K562 (cell line): ENCODE measurements around the gene BEND4. TPM values are rescaled to one million over a fixed set of nuclear protein-coding genes. Genes with fewer than 3 reads are reported as not detected.

Experiments used
- ATAC-seq: fragments of 200-7000 bp; cut with Tn5 transposase; 3 replicates; pipeline ENCODE4 v1.9.1; 2020; ENCODE audit warnings: moderate library complexity
- BruUV-seq: library from RNA; stranded (reverse); fragments of 400-500 nt; replicated peaks from 2 replicates; lab custom pipeline; 2021; lab: Mats Ljungman, UMichigan
- CTCF ChIA-PET: fragments of 300-600 bp; formaldehyde crosslinking; extraction: SDS; loops from one replicate; lab custom pipeline; 2021; ENCODE audit warnings: low intra/inter-chr PET ratio; lab: Yijun Ruan, JAX
- POLR2A ChIA-PET: fragments of 300-600, 350-650 bp; sonication (Branson Sonifier 250); formaldehyde crosslinking; extraction: SDS; loops from one replicate; lab custom pipeline; 2021; ENCODE audit warnings: antibody characterized with exemption, inconsistent platforms; lab: Yijun Ruan, JAX
- DNase-seq, 4 experiments: peaks; one replicate each; pipeline versions ENCODE4 v3.0.0 to v3.0.0-alpha.2; 2011 to 2018; ENCODE audit warnings: low spot score in 3 of 4, mixed read lengths in 3 of 4; ENCODE audit errors: extremely low read depth in 1 of 4
- FAIRE-seq: peaks from 2 replicates; lab custom pipeline; 2011; peaks lifted over from hg19 to GRCh38; lab: Jason Lieb, UNC
- H2AFZ ChIP-seq: 2 replicates; pipeline ENCODE4 v1.6.0; 2011; ENCODE audit warnings: low read depth, low read length, control low read depth, inconsistent platforms
- H3K27ac ChIP-seq: fragments of 200-600 bp; 3 replicates; pipeline ENCODE4 v1.8.0; 2011; ENCODE audit warnings: low read depth, mild to moderate bottlenecking, control low read depth, inconsistent platforms, low read length, moderate library complexity, mixed read lengths; ENCODE audit errors: extremely low read depth
- H3K27me3 ChIP-seq, 2 experiments: fragments of 300-600 bp in 1 of 2; 2 replicates in 1 of 2; 3 replicates in 1 of 2; pipeline versions ENCODE4 v1.6.0 to v1.8.0; 2011; ENCODE audit warnings: inconsistent platforms in 2 of 2, low read length in 2 of 2, mild to moderate bottlenecking in 1 of 2, mixed read lengths in 1 of 2, moderate library complexity in 1 of 2; ENCODE audit not compliant: control insufficient read depth in 2 of 2, insufficient read depth in 2 of 2
- H3K36me3 ChIP-seq: fragments of 300-600 bp; 3 replicates; pipeline ENCODE4 v1.8.0; 2011; ENCODE audit warnings: mild to moderate bottlenecking, low read length, inconsistent platforms; ENCODE audit not compliant: control insufficient read depth, insufficient read depth
- H3K4me1 ChIP-seq, 2 experiments: fragments of 200-600 bp in 1 of 2; replicated peaks in 1 of 2; 2 replicates in 1 of 2; 3 replicates in 1 of 2; pipeline versions ENCODE4 v1.5.1 to v1.8.0; 2011; ENCODE audit warnings: inconsistent platforms in 2 of 2, low read length in 2 of 2, mild to moderate bottlenecking in 1 of 2, mixed read lengths in 1 of 2, moderate library complexity in 1 of 2; ENCODE audit not compliant: control insufficient read depth in 2 of 2, insufficient read depth in 2 of 2
- H3K4me2 ChIP-seq: 2 replicates; pipeline ENCODE4 v1.6.1; 2011; ENCODE audit warnings: low read length, control low read depth, inconsistent platforms, mixed read lengths; ENCODE audit not compliant: insufficient read depth
- H3K4me3 ChIP-seq: fragments of 200-600 bp; sonication (generic), shearing (Covaris generic); 2 replicates; pipeline ENCODE4 v1.5.1; 2016; ENCODE audit warnings: control low read depth, inconsistent platforms
- H3K79me2 ChIP-seq: fragments of 200-600 bp; 3 replicates; pipeline ENCODE4 v1.8.0; 2011; ENCODE audit warnings: low read length, inconsistent platforms; ENCODE audit not compliant: control insufficient read depth, insufficient read depth
- H3K9ac ChIP-seq, 2 experiments: 2 replicates each; pipeline versions ENCODE4 v1.6.0 to v1.6.1; 2011; ENCODE audit warnings: low read depth in 2 of 2, low read length in 2 of 2, control low read depth in 1 of 2, inconsistent platforms in 1 of 2, mild to moderate bottlenecking in 1 of 2, mixed read lengths in 1 of 2; ENCODE audit not compliant: insufficient read depth in 1 of 2
- H3K9me1 ChIP-seq: one replicate; pipeline ENCODE4 v1.6.0; 2011; ENCODE audit warnings: inconsistent platforms, mild to moderate bottlenecking, low read length, moderate library complexity; ENCODE audit not compliant: control insufficient read depth, insufficient read depth
- H3K9me3 ChIP-seq: replicated peaks from 2 replicates; pipeline ENCODE4 v1.5.1; 2011; ENCODE audit warnings: low read depth, low read length, inconsistent platforms; ENCODE audit not compliant: control insufficient read depth, insufficient read depth
- H4K20me1 ChIP-seq: replicated peaks from 2 replicates; pipeline ENCODE4 v1.6.1; 2011; ENCODE audit warnings: low read length, inconsistent platforms, mixed read lengths; ENCODE audit not compliant: control insufficient read depth, insufficient read depth
- ATF7 ChIP-seq: fragments of 450-650 bp; IDR thresholded peaks from 2 replicates; pipeline ENCODE4 v1.7.1; 2014; ENCODE audit warnings: mild to moderate bottlenecking, moderate library complexity
- CHD4 ChIP-seq: fragments of 200-600 bp; sonication (generic); IDR thresholded peaks from 3 replicates; pipeline ENCODE4 v1.6.1; 2012; ENCODE audit warnings: low read depth, mild to moderate bottlenecking, mixed read lengths, low read length, inconsistent platforms; ENCODE audit not compliant: insufficient read depth, insufficient replicate concordance, poor library complexity, severe bottlenecking
- E2F5 ChIP-seq: sonication (generic); formaldehyde crosslinking; IDR thresholded peaks from 2 replicates; pipeline ENCODE4 v1.8.0; 2022; ENCODE audit warnings: mild to moderate bottlenecking, missing genetic modification reagents
- FOXP4 ChIP-seq: sonication (generic); formaldehyde crosslinking; IDR thresholded peaks from 2 replicates; pipeline ENCODE4 v1.8.0; 2022; ENCODE audit warnings: mild to moderate bottlenecking, missing genetic modification reagents, borderline replicate concordance
- PRDM10 ChIP-seq: fragments of 450-650 bp; IDR thresholded peaks from 2 replicates; pipeline ENCODE4 v1.6.1; 2018; ENCODE audit not compliant: partially characterized antibody
- WGBS: fragments of 100-300 bp; shearing (Covaris generic); methylation state at CpG from one replicate; pipeline ENCODE4 v1.1.6; 2016; ENCODE audit warnings: low coverage, mixed read lengths; ENCODE audit not compliant: insufficient coverage; ENCODE audit errors: missing lambda C conversion rate; 5-methylcytosine and 5-hydroxymethylcytosine counted together
- in situ Hi-C: fragments of 300-500 bp; cut with MboI; formaldehyde crosslinking; loops from 4 replicates; pipeline ENCODE4 v1.15.0; 2018; ENCODE audit warnings: inconsistent platforms, mixed read lengths
- intact Hi-C: fragments of 100-400 bp; cut with micrococcal nuclease; formaldehyde crosslinking; loops from 2 replicates; pipeline ENCODE4 v1.14.2; 2022
- polyA plus RNA-seq, 8 experiments: library from polyadenylated mRNA; depleted of rRNA in 4 of 8; stranded (reverse) in 5 of 8; unstranded in 3 of 8; fragments of >200 nt; fragmentation: Nextera tagmentation in 2 of 8; fragmentation: Illumina TruSeq in 1 of 8; extraction: Ambion mirVana in 2 of 8; extraction: Trizol in 1 of 8; gene quantifications; 2 replicates each; pipeline versions ENCODE4 v1.2.1 to v1.2.3, GENCODE V29; 2011 to 2014; ENCODE audit warnings: inconsistent platforms in 1 of 8, missing spikeins in 1 of 8
- total RNA-seq, 7 experiments: library from RNA; depleted of rRNA in 6 of 7; stranded (reverse); fragments of >200 nt in 6 of 7; fragmentation: Illumina TruSeq in 2 of 7; extraction: Trizol in 2 of 7; gene quantifications; 2 replicates each; pipeline versions ENCODE4 v1.2.1 to v1.2.3, GENCODE V29; 2011 to 2021; ENCODE audit warnings: low replicate concordance in 1 of 7

Gene BEND4
- total and polyA plus RNA-seq, 9 of the 15 experiments (the other 6 are each of a cell fraction or from before 2014, with no cell fraction given): not detected

- ATAC-seq: no peak
- no peak for FAIRE-seq
These were observed 19.8 kb upstream of the BEND4 start for GRCh38 chr4:42172128-42172790.

More at GRCh38 chr4:42172128-42172790, 19.8 kb upstream of the BEND4 start:
- CTCF ChIA-PET: no interaction called here
- 0% methylated on average over 5 of the region's 5 CpGs for whole genome bisulfite sequencing
- Histone ChIP-seq H3K36me3 (no peaks in the 10 kb centered on the region), H4K20me1 (no peaks in the 10 kb centered on the region), H3K4me1 (no peaks in the 10 kb centered on the region), H2AFZ (no peak overlapping the region), H3K27me3 (peaks cover 0 to 9% of the 10 kb centered on the region in 2 experiments; a peak in 1 of 5 replicates)
- BruUV-seq: no TSS peak
- intact Hi-C loops: no loop called here
- TF ChIP-seq E2F5 (CRISPR knock-in tag): no peak
- no peak for TF ChIP-seq FOXP4 (CRISPR knock-in tag)
- TF ChIP-seq PRDM10: no peak
- no peak for TF ChIP-seq ATF7
- no peak for TF ChIP-seq CHD4
- TF ChIP-seq, all 486 proteins: peak for 0
- no peak for DNase-seq
- H3K9ac ChIP-seq: no peak overlapping the region
- in situ Hi-C loops: no loop called here
- no peaks in the 10 kb centered on the region for H3K9me3 ChIP-seq
- H3K4me3 ChIP-seq: no peak overlapping the region
- no peaks in the 10 kb centered on the region for H3K9me1 ChIP-seq
- POLR2A ChIA-PET: interaction anchor here (0.7 kb wide), 1 partner anchor 56 kb away, joined by 3 read pairs; no protein-coding TSS in a partner anchor
- H3K27ac ChIP-seq: no peak overlapping the region
- no peak overlapping the region for H3K4me2 ChIP-seq
- no peaks in the 10 kb centered on the region for H3K79me2 ChIP-seq
